ENCODE data around the gene C6orf15. TPM values are rescaled to one million over a fixed set of nuclear protein-coding genes. Genes with fewer than 3 reads are reported as not detected.

The C6orf15 gene
- total RNA-seq, 1 donor from 2014 or later: not detected

DNA sequence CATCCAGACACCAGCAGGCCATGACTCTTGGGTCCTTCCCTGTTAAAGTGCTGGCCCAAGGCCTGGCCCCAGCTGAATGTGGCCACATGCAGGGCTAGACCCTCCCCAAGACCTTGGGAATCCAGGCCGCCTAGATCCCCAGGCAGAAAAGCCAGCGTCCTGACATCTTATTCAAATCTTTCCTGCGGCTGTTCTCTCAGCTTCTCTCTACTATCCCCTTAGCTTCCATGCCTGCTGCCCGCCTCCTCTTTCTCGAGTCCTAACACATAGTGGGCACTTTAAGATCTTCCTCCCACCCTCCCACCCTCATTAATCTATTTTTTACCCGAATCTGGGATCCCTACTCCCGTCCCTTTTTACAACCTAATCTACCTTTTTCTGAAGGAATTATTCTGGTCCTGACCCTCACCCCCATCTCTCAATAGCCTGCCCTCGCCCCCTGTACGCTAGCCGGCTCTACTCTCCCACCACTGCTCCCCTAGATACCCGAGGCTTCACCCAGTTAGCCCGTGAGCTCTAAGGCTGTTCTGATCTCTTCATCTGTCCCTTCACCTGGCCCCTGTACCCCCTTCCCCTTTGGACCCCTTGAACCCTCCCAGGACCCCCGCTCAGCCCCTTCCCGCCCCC is 45.3 kb upstream of the C6orf15 start, which contains the start of gene CCHCR1:
CCHCR1 (minus strand) TSS at position 290 of the 627 bp plus-strand sequence; CDS start at position 88, 202 bp downstream.
- Mint-ChIP-seq H3K4me1 (ENCODE audit: unreplicated experiment) (peaks cover 23% of the 10 kb centered on the region), H3K27me3 (ENCODE audit: unreplicated experiment) (no peaks in the 10 kb centered on the region), H3K4me3 (ENCODE audit: unreplicated experiment) (peak within 1 kb of the TSS; percentile 89), H3K36me3 (ENCODE audit: unreplicated experiment) (peaks cover 9% of the 10 kb centered on the region), H3K9me3 (ENCODE audit: unreplicated experiment) (no peaks in the 10 kb centered on the region), H3K27ac (ENCODE audit: unreplicated experiment) (peak within 1 kb of the TSS; percentile 86)
- TF ChIP-seq, protein P1, sequence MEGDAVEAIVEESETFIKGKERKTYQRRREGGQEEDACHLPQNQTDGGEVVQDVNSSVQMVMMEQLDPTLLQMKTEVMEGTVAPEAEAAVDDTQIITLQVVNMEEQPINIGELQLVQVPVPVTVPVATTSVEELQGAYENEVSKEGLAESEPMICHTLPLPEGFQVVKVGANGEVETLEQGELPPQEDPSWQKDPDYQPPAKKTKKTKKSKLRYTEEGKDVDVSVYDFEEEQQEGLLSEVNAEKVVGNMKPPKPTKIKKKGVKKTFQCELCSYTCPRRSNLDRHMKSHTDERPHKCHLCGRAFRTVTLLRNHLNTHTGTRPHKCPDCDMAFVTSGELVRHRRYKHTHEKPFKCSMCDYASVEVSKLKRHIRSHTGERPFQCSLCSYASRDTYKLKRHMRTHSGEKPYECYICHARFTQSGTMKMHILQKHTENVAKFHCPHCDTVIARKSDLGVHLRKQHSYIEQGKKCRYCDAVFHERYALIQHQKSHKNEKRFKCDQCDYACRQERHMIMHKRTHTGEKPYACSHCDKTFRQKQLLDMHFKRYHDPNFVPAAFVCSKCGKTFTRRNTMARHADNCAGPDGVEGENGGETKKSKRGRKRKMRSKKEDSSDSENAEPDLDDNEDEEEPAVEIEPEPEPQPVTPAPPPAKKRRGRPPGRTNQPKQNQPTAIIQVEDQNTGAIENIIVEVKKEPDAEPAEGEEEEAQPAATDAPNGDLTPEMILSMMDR (IDR thresholded peaks at IDR 0.05): no peak
- DNase-seq (ENCODE audit: extremely low spot score, unreplicated experiment): no peak

DNA sequence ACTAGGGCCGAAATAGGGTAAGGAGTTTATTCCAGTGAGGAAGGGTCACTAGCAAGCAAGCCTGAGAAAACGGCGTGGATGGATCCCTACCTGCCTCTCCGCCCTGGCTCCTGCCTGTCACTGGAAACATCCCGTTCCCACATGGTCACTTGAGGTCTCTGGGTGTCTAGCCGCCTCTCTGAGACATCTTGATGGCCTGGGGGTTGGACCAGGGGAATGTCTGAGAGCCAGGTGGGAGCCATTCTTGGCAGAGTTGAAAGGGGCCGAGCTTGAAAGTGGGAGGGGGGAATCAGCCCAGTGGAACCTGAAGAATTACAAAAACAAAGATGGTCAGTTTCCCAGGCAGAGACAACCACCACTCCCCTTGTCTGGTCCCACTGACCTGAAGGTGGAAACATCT is 44.3 kb upstream of the C6orf15 start:
- H3K4me3 Mint-ChIP-seq (ENCODE audit: unreplicated experiment): peak overlapping the region; percentile 89
- no peaks in the 10 kb centered on the region for H3K9me3 Mint-ChIP-seq (ENCODE audit: unreplicated experiment)
- H3K27ac Mint-ChIP-seq (ENCODE audit: unreplicated experiment): peak overlapping the region; percentile 86
- H3K36me3 Mint-ChIP-seq (ENCODE audit: unreplicated experiment): peaks cover 9% of the 10 kb centered on the region
- TF ChIP-seq, protein P1 (IDR thresholded peaks at IDR 0.05): no peak
- DNase-seq (ENCODE audit: extremely low spot score, unreplicated experiment): no peak
- H3K27me3 Mint-ChIP-seq (ENCODE audit: unreplicated experiment): no peaks in the 10 kb centered on the region
- H3K4me1 Mint-ChIP-seq (ENCODE audit: unreplicated experiment): peaks cover 23% of the 10 kb centered on the region

DNA sequence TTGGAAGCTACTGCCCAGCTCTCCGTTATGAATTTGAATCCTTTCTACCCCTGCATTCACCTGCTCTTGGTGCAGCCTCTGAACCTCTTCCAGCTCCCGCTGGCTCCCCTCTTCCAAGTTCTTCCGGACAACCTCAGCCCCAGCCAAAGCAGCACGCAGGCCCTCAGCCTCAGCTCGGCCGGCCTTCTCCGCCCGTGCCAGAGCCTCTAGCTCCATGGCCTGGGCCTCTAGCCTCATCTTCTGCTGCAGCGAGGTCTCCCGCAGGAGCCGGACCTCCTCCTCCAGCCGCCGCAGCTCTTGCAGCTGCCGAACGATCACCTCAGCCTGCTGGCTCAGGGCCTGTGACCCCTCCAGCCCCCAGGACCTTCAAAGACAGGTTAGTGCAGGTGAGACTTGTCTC is 42.1 kb upstream of the C6orf15 start:
- Mint-ChIP-seq H3K27ac (ENCODE audit: unreplicated experiment) (no peak overlapping the region), H3K9me3 (ENCODE audit: unreplicated experiment) (no peaks in the 10 kb centered on the region), H3K36me3 (ENCODE audit: unreplicated experiment) (peaks cover 19% of the 10 kb centered on the region), H3K4me3 (ENCODE audit: unreplicated experiment) (no peak overlapping the region), H3K4me1 (ENCODE audit: unreplicated experiment) (peaks cover 18% of the 10 kb centered on the region), H3K27me3 (ENCODE audit: unreplicated experiment) (no peaks in the 10 kb centered on the region)
- DNase-seq (ENCODE audit: extremely low spot score, unreplicated experiment): no peak
- TF ChIP-seq, protein P1 (IDR thresholded peaks at IDR 0.05): no peak

DNA sequence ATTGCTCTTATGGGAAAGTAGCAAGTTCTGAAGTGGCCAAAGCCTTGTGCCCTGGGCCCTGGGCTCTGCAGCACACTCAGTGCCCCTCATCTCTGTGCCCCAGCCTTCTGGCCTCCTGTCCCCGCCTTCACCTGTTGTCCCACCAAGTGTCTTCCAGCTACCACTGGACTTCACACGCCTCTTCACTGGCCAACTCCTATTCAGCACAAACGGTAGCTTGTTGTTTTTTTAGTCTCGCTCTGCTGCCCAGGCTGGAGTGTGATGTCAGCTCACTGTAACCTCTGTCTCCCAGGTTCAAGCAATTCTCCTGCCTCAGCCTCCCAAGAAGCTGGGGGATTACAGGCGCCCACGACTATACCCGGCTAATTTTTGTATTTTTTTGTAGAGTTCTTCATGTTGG is 40.4 kb upstream of the C6orf15 start:
- Mint-ChIP-seq H3K4me3 (ENCODE audit: unreplicated experiment) (no peak overlapping the region), H3K4me1 (ENCODE audit: unreplicated experiment) (peaks cover 9% of the 10 kb centered on the region), H3K9me3 (ENCODE audit: unreplicated experiment) (no peaks in the 10 kb centered on the region), H3K36me3 (ENCODE audit: unreplicated experiment) (peaks cover 21% of the 10 kb centered on the region), H3K27me3 (ENCODE audit: unreplicated experiment) (no peaks in the 10 kb centered on the region), H3K27ac (ENCODE audit: unreplicated experiment) (no peak overlapping the region)
- TF ChIP-seq, protein P1 (IDR thresholded peaks at IDR 0.05): no peak
- no peak for DNase-seq (ENCODE audit: extremely low spot score, unreplicated experiment)

DNA sequence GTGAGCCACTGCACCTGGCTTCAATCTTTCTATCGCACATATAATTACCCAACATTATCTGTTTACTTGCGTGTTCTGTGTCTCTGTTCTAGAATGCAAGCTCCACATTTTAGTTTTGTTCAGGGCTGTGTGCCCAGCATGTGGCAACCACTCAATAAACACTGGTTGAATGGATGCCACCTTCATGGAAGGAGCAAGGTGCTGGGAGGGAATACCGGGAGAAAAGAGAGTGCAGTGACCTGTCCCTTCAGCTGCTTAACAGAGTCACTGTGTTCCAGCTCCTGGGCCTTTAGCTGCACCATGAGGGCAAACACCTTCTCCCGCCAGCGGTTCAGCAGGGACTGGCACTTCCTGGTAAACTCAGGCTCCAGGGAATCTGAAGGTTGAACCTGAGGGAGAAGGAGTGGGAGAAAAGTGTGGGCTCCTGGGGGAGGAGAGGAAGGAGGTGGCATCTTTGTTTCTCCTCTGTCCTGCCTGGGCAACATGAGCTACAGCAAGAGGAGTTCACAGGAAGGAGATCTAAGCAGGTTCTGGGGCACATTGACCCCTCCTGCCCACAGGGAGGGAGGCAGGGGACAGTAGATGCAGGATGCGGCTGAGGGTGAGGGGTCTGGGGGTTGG is 37.6 kb upstream of the C6orf15 start:
- Mint-ChIP-seq H3K36me3 (ENCODE audit: unreplicated experiment) (peaks cover 22% of the 10 kb centered on the region), H3K4me3 (ENCODE audit: unreplicated experiment) (no peak overlapping the region), H3K9me3 (ENCODE audit: unreplicated experiment) (no peaks in the 10 kb centered on the region), H3K27ac (ENCODE audit: unreplicated experiment) (no peak overlapping the region), H3K4me1 (ENCODE audit: unreplicated experiment) (no peaks in the 10 kb centered on the region), H3K27me3 (ENCODE audit: unreplicated experiment) (no peaks in the 10 kb centered on the region)
- TF ChIP-seq, protein P1 (IDR thresholded peaks at IDR 0.05): no peak
- no peak for DNase-seq (ENCODE audit: extremely low spot score, unreplicated experiment)
